IMR-90 (cell line): ENCODE measurements around the gene ARMC5.

Source experiments
- CEBPB ChIP-seq: IDR thresholded peaks from 2 replicates; pipeline ENCODE4 v1.6.1; 2012; ENCODE audit warnings: low read depth, low read length, improper control_type of control experiment
- CTCF ChIP-seq: conservative IDR thresholded peaks from 2 replicates; pipeline ENCODE4 v1.5.1; 2012; ENCODE audit warnings: mild to moderate bottlenecking, low read depth, low read length, improper control_type of control experiment
- MAFK ChIP-seq: IDR thresholded peaks from 2 replicates; pipeline ENCODE4 v1.6.1; 2012; ENCODE audit warnings: low read depth, low read length, improper control_type of control experiment
- RCOR1 ChIP-seq: IDR thresholded peaks from 2 replicates; pipeline ENCODE4 v1.6.1; 2012; ENCODE audit warnings: mild to moderate bottlenecking, low read length, improper control_type of control experiment; ENCODE audit not compliant: insufficient replicate concordance
- SMC3 ChIP-seq: fragments of 150-350 bp; IDR thresholded peaks from 2 replicates; pipeline ENCODE4 v1.6.1; 2016; ENCODE audit warnings: low read depth, mild to moderate bottlenecking, antibody characterized with exemption, low read length, moderate library complexity

- TF ChIP-seq MAFK, result no peak
- TF ChIP-seq SMC3, result 0 out of 2 replicates have a peak, but pooled peaks have one; percentile 35
- TF ChIP-seq RCOR1, result no peak
- TF ChIP-seq CTCF, result peak; percentile 51
- peak; percentile 96 for TF ChIP-seq CEBPB
These were observed at the start of gene ARMC5 for GRCh38 chr16:31458844-31459686.
